Activated CD8-positive, alpha-beta memory T cell treated with anti-CD3 and anti-CD28 coated beads for 4 hours (primary cell): Measurements from ENCODE around the gene SAFB.
"Not testable (repeated sequence)": the region's sequence is repeated elsewhere in the genome, so short reads cannot be mapped to it uniquely, and the experiment has no call there.

ENCODE experiments used
- DNase-seq, 2 donors: peaks; one replicate each; pipeline ENCODE4 v3.0.0-alpha.2; 2020; ENCODE audit warnings: low read depth in 2 of 2

SAFB gene

DNA sequence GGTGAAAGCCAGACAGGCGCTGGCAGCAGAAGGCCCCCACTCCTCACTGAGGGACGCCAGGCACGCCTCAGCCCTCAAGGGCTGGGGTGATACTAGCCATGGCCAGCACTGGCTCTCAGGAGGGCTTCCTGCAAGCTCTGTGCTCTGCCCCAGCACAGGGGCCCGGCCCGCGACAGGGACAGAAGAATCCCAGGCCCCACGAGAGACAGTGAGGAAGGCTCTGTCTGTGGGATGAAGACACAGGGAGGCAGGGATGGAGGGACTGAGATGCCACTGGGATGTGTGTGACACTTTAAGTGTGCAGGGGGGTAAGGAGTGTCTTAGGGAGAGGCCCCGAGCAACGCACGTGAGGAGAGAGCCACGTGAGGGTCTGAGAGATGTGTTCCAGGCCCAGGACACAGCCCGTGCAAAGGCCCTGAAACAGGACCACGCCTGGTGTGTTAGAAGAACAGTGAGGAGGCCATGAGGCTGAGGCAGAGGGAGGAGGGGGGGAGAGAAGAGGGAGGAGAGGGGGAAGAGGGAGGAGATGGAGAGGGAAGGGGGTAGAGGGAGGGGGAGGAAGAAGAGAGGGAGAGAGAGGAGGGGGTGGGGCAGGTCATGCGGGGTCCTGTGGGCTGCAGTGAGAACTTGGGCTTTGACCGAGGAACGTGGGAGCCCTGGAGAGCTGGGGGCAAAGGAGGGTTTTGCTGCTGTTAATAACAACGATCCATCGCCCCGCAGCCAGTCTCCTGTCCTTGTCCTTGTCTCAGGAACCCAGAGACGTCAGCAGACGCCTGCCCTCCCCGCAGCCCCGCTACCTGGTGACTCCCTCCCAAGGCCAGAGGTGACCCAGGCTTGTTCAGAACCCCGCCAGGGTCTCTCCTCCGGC lies 74.4 kb downstream of the SAFB start:
- no peak for DNase-seq

DNA sequence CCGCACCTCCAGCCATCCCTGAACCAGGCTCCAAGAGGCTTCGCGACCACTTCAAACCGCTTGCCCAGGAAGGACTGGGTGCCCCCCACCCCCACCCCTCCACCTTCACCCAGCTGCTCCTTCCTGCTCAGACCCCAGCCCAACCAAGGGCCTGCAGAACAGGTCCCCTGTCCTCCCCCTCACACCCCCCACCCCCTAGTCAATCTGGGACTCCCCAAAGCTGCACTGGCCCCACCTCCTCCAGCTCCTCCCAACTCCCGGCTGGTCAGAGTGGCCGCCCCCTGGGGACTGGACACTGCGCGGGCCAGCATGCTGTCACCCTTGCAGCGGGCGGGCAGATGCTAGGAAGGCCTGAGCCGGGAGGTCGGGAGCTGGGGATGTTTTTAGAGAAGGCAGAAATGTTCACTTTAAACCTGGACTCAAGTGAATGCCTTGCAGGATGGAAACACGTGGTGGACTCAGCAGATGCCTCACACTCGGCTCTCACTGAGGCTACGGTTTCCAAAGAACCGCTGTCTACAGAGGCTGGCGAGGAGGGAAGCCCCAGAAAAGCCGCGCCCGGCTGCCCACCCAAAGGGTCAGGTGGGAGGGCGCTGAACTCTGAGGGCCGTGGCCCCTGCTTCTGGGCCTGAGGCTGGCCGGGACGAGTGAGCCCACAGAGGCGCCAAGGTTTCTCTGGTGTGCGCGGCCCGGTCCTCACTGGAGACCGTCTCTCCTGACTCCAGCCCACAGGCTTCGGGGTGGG lies 75.2 kb downstream of the SAFB start:
- no peak for DNase-seq

DNA sequence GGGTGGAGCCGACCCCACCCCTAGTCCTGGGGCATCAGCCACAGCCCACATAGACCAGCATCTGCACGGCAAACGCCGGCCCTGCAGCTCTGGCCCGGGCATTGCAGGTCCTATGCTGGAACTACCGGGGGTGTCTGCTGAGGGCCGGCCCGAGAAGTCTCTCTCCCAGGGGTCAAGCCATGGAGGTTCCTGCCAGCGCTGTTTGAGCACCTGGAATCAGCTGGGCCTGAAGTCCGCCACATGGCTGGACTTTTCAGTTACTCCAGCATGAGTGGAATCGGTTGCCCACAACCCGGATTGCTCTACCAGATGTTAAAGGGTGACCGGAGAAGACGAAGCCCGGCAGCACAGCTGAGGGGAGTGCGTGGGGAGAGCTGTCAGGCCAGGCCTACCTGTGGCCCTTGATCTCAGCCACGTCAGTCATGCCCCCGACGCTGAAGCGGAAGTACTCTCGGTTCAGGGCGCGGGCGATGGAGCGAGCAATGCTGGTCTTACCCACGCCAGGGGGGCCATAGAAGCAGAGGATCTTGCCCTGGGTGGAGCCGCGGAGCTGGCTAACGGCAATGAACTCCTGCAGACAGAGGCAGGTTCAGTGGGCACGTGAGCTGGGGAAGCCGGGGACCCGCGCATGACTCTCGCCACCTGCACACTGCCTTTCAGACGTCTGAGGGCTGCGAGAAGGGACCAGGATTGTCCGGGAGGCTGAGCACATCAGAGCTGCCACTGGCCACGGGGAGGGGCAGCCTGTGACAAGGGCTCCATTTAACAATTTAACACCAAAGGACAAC lies 75.9 kb downstream of the SAFB start:
- no peak for DNase-seq

DNA sequence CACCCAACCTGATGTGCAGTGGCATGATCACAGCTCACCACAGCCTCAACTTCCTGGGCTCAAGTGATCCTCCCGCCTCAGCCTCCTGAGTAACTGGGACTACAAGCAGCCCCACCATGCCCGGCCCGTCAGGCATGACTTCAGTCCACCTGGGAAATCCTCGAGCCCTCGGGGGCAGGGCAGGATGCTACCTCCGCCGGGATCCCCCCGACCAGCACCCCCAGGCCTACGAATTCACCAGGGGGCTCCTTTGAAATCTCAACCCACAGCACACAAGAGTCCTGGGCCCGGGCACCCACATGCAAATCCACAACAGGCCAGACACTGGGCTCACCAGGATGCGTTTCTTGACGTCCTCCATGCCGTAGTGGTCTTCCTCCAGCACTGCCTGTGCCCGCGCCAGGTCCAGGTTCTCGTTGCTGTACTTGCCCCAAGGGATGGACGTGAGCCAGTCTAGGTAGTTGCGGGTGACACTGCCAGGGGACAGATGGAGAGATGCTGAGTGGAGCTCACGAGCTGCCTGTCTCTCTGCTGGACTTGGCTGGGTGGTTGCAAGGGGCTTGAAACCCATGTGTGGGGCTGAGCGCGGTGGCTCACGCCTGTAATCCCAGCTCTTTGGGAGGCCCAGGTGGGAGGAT lies 77.7 kb downstream of the SAFB start:
- no peak for DNase-seq

DNA sequence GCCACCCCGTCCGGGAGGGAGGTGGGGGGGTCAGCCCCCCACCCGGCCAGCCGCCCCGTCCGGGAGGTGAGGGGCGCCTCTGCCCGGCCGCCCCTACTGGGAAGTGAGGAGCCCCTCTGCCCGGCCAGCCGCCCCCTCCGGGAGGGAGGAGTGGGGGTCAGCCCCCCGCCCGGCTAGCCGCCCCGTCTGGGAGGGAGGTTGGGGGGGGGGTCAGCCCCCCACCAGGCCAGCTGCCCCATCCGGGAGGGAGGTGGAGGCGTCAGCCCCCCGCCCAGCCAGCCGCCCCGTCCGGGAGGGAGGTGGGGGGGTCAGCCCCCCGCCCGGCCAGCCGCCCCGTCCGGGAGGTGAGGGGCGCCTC lies 79.1 kb downstream of the SAFB start:
- DNase-seq, result not testable (repeated sequence)

DNA sequence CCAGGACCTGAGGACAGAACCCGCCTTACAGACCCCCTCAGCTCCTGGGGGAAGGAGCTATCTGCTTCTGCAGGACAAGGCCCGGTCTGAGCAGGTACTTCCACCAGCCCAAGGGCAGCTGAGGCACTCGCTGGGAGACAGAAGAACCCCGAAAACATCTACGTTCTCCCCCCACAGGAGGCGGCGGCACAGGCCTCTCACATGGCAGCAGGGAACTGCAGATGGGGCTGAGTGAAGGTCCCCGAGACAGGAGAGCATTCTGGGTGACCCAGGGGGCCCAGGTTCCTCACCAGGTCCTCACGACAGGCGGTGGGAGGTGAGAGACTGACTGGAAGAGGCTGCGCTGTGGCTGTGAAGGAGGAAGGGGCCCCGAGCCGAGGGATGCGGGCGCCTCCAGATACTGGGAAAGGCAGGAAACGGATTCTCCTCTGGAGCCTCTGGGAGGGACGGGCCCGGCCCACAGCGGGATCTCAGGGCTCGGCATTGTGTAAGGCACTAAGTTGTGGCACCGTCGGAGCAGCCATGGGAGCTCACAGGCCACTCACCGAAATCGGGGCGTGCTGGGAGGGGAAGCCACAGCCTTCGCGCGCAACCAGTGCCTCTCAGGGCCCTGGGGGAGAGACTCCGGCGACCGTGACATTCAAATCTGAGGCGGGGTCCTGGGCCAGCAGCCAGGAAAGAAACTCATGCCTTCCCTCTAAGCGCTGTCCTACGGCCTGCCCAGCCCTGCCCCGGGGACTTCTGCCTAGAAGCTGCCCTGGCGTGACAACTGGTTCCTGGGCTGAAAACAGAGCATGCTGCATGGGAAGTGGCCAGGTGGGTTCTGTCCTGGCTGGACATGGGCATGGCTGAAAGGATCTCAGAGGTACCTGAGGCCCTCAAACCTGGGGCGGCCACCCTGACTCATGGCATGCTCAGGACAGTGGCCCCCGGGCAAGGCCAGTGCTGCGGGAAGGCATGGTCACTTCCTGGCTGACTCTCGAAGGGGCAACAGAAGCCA lies 81.2 kb downstream of the SAFB start:
- no peak for DNase-seq

DNA sequence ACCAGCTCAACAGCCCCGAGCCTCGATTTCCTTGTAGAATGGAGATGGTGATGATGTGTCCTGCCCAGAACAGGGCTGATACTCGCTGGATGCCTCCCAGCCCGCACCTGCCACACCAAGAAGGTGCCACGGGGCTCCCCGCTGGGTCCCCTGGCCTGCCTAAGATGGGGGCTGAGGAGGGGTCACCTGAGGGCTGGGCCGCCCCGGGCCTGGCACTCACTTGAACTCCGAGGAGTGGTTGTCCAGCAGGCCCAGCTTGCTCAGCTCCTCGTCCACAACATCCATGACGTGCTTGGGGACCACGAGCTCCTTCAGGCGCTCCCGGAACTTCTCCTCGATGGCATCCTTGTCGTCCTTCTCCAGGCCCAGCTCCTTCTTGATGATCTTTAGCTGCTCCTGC lies 82.7 kb downstream of the SAFB start:
- no peak for DNase-seq

DNA sequence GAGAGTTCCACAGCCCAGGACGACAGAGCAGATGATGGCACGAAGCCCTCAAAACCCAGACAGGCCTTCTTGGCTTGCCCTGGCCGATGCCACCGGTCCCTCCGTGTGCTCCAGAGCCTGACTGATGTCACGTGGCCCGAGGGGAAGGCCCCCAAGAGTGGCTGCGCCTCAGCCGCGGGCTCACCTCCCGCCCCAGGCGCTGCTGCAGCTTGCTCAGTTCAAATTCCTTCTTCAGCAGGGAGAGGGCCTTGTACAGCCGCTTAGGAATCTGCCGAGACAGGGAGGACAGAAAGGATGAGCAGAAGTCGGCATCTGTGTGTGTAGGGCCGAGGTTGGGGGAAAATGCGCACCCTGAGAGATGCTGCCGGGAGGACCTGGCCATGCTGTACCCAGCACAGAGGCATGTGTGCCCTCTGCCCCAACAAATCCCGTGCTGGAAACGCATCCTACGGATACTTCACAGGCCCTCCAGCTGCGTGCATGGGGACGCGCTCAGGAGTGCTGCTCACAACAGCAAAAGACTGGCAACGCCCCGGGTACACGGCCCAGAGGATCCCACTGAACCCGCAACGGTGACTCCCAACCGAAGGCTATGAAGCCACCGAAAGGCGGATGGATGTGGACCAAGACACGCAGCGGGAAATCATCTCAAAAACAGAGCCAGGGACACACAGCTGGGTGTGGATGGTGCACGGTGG lies 84.1 kb downstream of the SAFB start:
- no peak for DNase-seq

DNA sequence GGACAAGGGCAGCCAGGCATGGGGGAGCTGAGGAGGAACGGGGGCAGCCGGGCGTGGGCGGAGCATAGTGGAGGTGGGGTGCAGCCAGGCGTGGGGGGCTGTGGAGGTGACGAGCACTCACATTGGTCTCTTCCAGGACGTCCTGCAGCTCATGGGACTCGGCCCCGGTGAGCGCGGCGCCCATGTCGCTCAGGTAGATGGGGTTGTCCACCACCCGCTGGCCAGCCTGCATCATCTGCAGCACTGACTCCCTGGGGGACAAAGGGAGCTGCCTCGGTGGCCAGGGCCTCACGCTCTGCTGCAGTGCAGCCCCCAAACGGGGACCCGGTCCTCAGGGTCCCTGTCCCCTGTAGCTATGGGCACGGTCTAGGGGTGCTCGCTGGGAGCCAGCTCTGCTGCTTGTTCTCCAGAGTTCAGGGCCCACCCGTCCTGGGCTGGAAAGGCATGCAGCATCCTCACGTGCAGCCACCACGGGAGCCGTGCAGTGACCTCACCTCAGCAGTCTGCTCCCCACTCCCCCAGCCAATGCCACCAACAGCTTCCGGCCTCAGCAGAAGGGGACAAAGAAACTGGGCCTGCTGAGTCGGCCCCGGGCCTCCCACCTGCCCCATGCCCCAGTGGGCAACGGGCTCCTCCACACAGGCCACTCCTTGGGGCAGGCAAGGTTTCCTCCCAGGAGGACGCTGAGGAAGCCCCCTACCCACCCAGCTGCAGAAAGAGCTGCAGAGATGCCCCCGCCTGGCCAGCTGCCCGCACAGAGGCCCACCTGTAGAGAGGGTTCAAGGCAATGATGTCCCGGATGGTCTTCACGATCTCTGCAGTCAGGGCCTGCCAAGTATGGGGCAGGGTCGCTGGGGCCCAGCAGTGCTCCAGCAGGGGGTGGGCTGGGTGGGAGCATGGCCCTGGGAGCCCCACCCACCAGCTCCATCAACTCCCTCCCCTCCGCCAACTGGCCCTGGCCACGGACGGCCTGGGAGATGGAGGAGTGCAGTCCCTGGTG lies 85.0 kb downstream of the SAFB start:
- DNase-seq, result no peak

DNA sequence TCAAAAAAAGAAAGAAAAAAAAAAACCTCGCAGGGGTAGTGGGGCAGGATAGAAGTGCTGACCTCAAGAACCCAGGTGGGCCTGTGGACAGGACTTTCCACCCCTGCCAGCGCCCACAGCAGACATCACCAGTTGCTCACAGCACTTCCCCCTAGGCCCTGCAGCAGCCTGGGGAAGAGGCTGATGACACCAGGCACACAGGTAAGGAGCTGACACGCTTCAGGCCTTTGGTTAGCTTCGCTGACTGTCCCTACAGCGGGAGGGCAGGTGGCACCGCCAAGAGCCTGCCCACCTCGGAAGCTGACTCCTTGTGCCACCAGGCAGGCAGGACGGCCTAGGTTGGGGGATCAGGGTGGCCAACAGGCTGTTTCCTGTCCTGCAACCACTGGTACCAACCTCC lies 88.1 kb downstream of the SAFB start:
- DNase-seq, result no peak

DNA sequence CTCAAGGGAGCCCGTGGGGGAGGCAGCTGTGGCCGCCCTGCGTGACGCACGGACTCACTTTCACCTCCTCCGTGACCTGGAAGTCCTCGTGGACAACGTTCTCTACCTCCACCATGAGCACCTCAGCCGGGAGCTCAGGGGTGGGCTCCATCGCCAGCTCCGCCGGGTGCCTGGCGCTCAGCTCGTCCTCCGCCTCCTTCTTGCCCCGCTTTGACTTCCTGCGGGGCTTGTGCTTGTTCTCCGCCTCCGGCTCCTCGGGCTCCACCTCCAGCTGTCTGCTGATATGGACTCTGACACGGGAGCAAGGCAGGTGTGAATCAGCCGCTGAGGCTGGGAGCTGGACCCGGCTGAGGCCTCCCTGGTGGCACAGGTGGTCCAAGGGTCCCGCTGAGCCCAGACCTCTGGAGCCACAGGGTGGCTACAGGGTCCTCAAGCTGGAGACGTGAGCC lies 88.9 kb downstream of the SAFB start:
- DNase-seq, result no peak

DNA sequence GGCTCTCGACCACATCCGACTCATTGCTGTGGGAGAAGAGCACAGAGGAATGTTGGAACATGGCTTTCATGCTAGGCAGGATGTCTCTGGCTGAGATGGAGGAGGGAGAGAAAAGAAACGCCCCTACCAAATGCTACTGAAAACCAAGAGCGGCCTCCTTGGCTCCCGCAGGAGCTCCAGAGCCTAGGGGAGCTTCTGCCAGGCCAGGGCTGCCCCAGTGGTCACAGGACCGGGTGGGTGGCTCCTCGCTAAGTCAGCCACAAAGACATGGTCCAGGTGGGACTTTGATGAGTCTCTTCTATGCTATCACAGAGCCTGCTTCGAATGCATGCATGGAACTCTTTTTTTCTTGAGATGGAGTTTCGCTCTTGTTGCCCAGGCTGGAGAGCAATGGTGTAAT lies 90.3 kb downstream of the SAFB start:
- no peak for DNase-seq

DNA sequence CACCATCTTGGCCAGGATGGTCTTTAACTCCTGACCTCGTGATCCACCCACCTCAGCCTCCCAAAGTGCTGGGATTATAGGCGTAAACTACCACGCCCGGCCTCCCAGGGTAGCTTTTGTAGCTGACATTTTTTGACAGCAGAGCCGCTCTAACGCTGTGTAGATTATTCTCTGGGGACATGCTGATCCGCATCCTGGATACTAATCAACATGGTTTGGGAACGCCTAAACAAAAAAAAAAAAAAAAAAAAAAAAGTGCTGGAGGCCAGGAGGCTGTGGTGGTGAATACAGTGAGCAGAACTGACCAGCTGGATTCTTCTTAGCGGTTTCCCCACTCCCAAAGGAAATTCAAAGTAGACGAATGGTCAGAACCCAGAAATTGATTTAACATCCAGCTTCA lies 91.9 kb downstream of the SAFB start:
- no peak for DNase-seq

DNA sequence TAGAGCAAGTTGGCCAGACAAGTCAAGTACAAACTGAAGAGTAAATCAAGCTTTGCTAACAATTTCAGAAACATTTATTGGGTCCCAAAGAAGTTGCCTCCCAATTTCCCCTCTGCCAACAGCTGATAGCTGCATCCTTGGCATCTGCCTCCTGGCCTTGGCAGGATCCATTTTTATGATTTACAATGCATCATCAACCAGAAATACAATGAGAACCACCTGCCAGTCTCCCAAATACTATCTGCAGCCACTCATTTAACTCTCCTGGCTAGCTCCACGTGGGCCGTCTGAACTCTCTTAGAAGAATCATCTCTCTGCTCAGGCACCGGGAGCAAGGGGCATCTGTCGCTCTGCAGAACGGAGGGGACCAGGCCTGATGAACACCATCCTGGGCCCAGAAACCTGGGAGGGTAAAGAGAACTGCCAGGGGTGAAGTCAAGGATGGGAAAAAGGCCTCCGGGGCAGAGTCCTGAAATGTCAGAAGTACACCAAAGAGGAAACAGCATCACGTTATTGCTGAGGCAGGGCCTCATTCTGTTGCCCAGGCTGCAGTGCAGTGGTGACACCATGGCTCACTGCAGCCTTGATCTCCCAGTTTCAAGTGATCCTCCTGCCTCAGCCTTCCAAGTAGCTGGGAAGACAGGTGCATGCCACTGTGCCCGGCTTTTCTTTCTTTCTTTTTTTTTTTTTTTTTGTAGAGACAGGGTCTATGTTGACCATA lies 94.5 kb downstream of the SAFB start:
- DNase-seq, result no peak
